KMS-11 (cell line): ENCODE measurements around the gene SMIM1.

Source experiments
- H2AFZ ChIP-seq: fragments of 200-600 bp; sonication (generic); 2 replicates; pipeline ENCODE4 v1.6.1; 2016; ENCODE audit warnings: antibody characterized with exemption, mixed run types, low read depth
- H3K27ac ChIP-seq: fragments of 200-600 bp; sonication (generic); 2 replicates; pipeline ENCODE4 v1.6.1; 2016; ENCODE audit warnings: mild to moderate bottlenecking, mixed run types
- H3K27me3 ChIP-seq: fragments of 200-600 bp; sonication (generic); 2 replicates; pipeline ENCODE4 v1.6.1; 2017; ENCODE audit warnings: mild to moderate bottlenecking, low read depth, mixed run types, moderate library complexity; ENCODE audit not compliant: insufficient read depth
- H3K36me3 ChIP-seq: fragments of 200-600 bp; sonication (generic); 2 replicates; pipeline ENCODE4 v1.6.1; 2017; ENCODE audit warnings: mild to moderate bottlenecking, mixed run types; ENCODE audit not compliant: insufficient read depth
- H3K4me1 ChIP-seq: fragments of 200-600 bp; sonication (generic); 2 replicates; pipeline ENCODE4 v1.6.1; 2016; ENCODE audit warnings: mild to moderate bottlenecking, low read depth, mixed run types; ENCODE audit not compliant: poor library complexity, severe bottlenecking
- H3K4me2 ChIP-seq: fragments of 200-600 bp; sonication (generic); 2 replicates; pipeline ENCODE4 v1.7.0; 2016; ENCODE audit warnings: mild to moderate bottlenecking, mixed run types
- H3K4me3 ChIP-seq: fragments of 200-600 bp; sonication (generic); IDR thresholded peaks from 2 replicates; pipeline ENCODE4 v1.6.1; 2017; ENCODE audit warnings: low read depth, low read length, mixed read lengths; ENCODE audit not compliant: insufficient read depth
- H3K79me2 ChIP-seq: fragments of 200-600 bp; sonication (generic); 2 replicates; pipeline ENCODE4 v1.6.1; 2016; ENCODE audit warnings: low read depth, mixed run types; ENCODE audit not compliant: insufficient read depth
- H3K9ac ChIP-seq: fragments of 200-600 bp; sonication (generic); 2 replicates; pipeline ENCODE4 v1.6.1; 2016; ENCODE audit warnings: mild to moderate bottlenecking, mixed run types
- H4K20me1 ChIP-seq: fragments of 200-600 bp; sonication (generic); 2 replicates; pipeline ENCODE4 v1.6.1; 2016; ENCODE audit warnings: mild to moderate bottlenecking, mixed run types; ENCODE audit not compliant: insufficient read depth
- TF ChIP-seq, protein P1 (sequence below): fragments of 200-600 bp; sonication (generic); conservative IDR thresholded peaks from 2 replicates; pipeline ENCODE4 v1.6.1; 2017; ENCODE audit warnings: low read depth, mild to moderate bottlenecking, antibody characterized with exemption, low read length, moderate library complexity, mixed read lengths

SMIM1 gene

DNA sequence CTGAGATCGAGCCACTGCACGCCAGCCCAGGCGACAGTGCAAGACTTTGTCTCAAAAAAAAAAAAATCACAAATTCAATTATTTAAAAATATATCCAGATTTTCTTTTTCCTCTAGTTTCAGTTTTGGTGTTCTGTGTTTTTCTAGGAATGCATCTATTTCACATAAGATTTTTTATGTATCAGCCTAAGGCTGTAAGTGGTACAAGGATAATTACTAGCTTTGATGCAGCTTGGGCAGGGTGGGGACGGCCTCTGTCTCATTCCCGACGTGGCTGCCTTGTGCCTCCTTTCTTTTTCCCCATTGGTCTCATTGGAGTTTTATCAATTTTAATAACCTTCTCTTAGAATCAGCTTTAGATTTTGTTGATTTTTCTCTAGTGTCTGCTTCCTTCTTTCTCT lies 13.4 kb upstream of the SMIM1 start:
- H3K79me2 ChIP-seq: no peaks in the 10 kb centered on the region
- no peaks in the 10 kb centered on the region for H3K4me1 ChIP-seq
- H3K36me3 ChIP-seq: no peaks in the 10 kb centered on the region
- no peak overlapping the region for H3K4me3 ChIP-seq
- H4K20me1 ChIP-seq: no peaks in the 10 kb centered on the region
- peaks cover 96% of the 10 kb centered on the region for H3K27me3 ChIP-seq
- H3K4me2 ChIP-seq: no peak overlapping the region
- TF ChIP-seq, protein P1, sequence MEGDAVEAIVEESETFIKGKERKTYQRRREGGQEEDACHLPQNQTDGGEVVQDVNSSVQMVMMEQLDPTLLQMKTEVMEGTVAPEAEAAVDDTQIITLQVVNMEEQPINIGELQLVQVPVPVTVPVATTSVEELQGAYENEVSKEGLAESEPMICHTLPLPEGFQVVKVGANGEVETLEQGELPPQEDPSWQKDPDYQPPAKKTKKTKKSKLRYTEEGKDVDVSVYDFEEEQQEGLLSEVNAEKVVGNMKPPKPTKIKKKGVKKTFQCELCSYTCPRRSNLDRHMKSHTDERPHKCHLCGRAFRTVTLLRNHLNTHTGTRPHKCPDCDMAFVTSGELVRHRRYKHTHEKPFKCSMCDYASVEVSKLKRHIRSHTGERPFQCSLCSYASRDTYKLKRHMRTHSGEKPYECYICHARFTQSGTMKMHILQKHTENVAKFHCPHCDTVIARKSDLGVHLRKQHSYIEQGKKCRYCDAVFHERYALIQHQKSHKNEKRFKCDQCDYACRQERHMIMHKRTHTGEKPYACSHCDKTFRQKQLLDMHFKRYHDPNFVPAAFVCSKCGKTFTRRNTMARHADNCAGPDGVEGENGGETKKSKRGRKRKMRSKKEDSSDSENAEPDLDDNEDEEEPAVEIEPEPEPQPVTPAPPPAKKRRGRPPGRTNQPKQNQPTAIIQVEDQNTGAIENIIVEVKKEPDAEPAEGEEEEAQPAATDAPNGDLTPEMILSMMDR: no peak
- H3K27ac ChIP-seq: no peak overlapping the region
- H3K9ac ChIP-seq: no peak overlapping the region
- no peak overlapping the region for H2AFZ ChIP-seq

DNA sequence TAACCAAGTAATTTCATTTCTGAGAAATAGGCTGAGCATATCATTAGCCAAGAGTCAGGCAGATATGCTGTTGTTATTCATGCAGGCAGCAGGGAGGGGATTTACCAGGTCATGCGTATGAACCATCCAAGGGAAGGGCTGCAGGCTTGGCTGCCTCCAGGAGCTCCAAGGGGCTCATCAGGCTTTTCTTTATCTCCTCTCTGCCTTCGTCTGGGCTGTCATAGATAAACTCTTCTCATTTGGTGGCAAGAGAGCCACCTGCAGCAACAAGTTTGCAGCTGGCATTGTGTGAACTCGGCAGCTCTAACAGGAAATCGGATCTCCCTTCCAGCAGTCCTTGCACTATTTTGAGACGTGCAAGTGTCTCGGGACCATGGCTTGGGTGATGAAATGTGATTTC lies 12.8 kb upstream of the SMIM1 start:
- H3K27me3 ChIP-seq: peaks cover 96% of the 10 kb centered on the region
- H4K20me1 ChIP-seq: no peaks in the 10 kb centered on the region

GRCh38 chr1:3761296-3762010 lies 11.1 kb upstream of the SMIM1 start:
- H2AFZ ChIP-seq: no peak overlapping the region
- H3K4me3 ChIP-seq: no peak overlapping the region
- peaks cover 96% of the 10 kb centered on the region for H3K27me3 ChIP-seq
- no peaks in the 10 kb centered on the region for H3K36me3 ChIP-seq
- no peaks in the 10 kb centered on the region for H3K4me1 ChIP-seq
- H4K20me1 ChIP-seq: no peaks in the 10 kb centered on the region
- no peak overlapping the region for H3K4me2 ChIP-seq
- TF ChIP-seq, protein P1: no peak
- H3K27ac ChIP-seq: no peak overlapping the region
- H3K79me2 ChIP-seq: no peaks in the 10 kb centered on the region
- no peak overlapping the region for H3K9ac ChIP-seq

More for the DNA sequence above, 12.8 kb upstream of the SMIM1 start:
- H3K27ac ChIP-seq: no peak overlapping the region
- no peak overlapping the region for H2AFZ ChIP-seq
- TF ChIP-seq, protein P1: no peak
- no peaks in the 10 kb centered on the region for H3K36me3 ChIP-seq
- H3K4me2 ChIP-seq: no peak overlapping the region
- no peak overlapping the region for H3K4me3 ChIP-seq
- no peak overlapping the region for H3K9ac ChIP-seq
- no peaks in the 10 kb centered on the region for H3K4me1 ChIP-seq
- no peaks in the 10 kb centered on the region for H3K79me2 ChIP-seq

DNA sequence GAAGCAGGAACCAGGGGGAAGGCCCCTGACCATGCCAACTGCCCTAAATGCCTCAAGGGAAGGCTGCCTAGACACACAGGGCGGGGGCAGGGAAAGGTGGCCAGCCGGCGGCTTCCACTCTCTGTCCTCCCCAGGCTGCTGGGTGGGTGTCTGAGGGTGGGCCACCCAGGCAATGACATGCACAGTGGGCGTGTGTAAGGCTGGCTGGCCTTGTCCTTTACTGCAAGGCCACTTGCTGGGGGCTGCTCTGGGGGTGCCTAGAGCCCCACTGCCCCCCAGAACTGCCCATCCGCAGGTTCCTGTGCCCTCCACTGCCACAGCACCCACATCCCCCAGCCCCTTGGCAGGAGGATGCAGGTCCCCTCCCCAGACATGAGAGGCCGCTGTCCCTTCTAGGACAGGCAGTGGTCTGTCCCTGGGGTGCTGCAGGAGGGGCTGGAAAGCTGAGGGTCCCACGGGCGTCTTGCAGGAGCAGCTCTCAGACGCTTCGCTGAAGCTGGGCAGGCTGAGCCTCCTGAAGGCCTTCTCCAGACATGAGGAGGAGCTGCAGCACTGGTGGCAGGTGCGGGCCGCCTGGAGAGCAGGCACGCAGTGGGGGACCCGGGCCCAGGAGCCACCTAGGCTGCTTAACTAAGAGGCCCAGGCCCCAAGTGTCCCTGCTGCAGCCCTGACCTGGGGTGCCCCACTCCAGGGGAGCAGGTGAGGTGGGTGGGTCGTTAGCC lies 10.2 kb upstream of the SMIM1 start:
- no peak overlapping the region for H3K9ac ChIP-seq
- no peak overlapping the region for H3K27ac ChIP-seq
- no peak overlapping the region for H3K4me2 ChIP-seq
- H3K36me3 ChIP-seq: no peaks in the 10 kb centered on the region
- no peak overlapping the region for H2AFZ ChIP-seq
- H3K4me1 ChIP-seq: no peaks in the 10 kb centered on the region
- peaks cover 96% of the 10 kb centered on the region for H3K27me3 ChIP-seq
- H3K4me3 ChIP-seq: no peak overlapping the region
- TF ChIP-seq, protein P1: no peak
- H3K79me2 ChIP-seq: no peaks in the 10 kb centered on the region
- H4K20me1 ChIP-seq: no peaks in the 10 kb centered on the region
